Left cardiac atrium (tissue), 4 donors: ENCODE data around the gene GXYLT1. TPM values are rescaled to one million over a fixed set of nuclear protein-coding genes. Genes with fewer than 3 reads are reported as not detected.
"Not testable (repeated sequence)": the region's sequence is repeated elsewhere in the genome, so short reads cannot be mapped to it uniquely, and the experiment has no call there.

ENCODE experiments used
- ATAC-seq, 2 donors: fragments of 200-7000 bp; cut with Tn5 transposase; one replicate each; pipeline ENCODE4 v1.9.1; 2020; ENCODE audit warnings: mild to moderate bottlenecking in 2 of 2, moderate library complexity in 2 of 2
- DNase-seq: peaks from one replicate; pipeline ENCODE4 v3.0.0-alpha.2; 2020
- intact Hi-C, 2 donors: fragments of 100-400 bp; cut with DNase I; formaldehyde crosslinking; loops; one replicate each; pipeline versions ENCODE4 v1.14.1 to v1.15.1; 2022 to 2023
- long read RNA-seq: library from polyadenylated mRNA; unstranded; transcript quantifications from one replicate; pipeline ENCODE4 v2.0.0, GENCODE V29; 2021
- total RNA-seq, 2 donors: library from RNA; stranded (reverse); fragmentation: NEBNext Ultra II Directional; extraction: Animal tissue kit (Norgen Biotek cat#: 25700); gene quantifications; one replicate each; pipeline ENCODE4 v1.2.1, GENCODE V29; 2021
- donor health status: DM: no; HTN: yes; CAD: no.
- donor health status: DM: no; HTN: yes; CAD: no; lungs with severe emphysema.
- donor health status: DM: yes; HTN: yes; CAD: no.
- donor health status: Dilated cardiomyopathy.

GXYLT1 gene
- 1 to 10 TPM; 6.3 to 6.4 TPM for total RNA-seq
- long read RNA-seq, partial matches to known transcripts = 0 of 2 reads
- long read RNA-seq, other reads (novel, unspliced or antisense) = 1 of 2 reads

GRCh38 chr12:42144408-42145196 is at the start of gene GXYLT1:
GXYLT1 (minus strand) TSS chr12:42144874; CDS start chr12:42144646, 228 bp downstream.
- peak; percentile 97 to 99 for ATAC-seq
- intact Hi-C loops = loop anchor here (5.0 to 10.0 kb wide), 2 partner anchors 88 to 90 kb away; partner anchors contain the start of gene YAF2 (in 1 of the 2)
- peak; percentile 95 for DNase-seq

GRCh38 chr12:42192686-42193085 is 48.0 kb upstream of the GXYLT1 start:
- ATAC-seq (no peak), DNase-seq (no peak)
- intact Hi-C loops = no loop called here

- no peak for DNase-seq
- no peak for ATAC-seq
- intact Hi-C loops = no loop called here
Observed at GRCh38 chr12:42192258-42192657, 47.6 kb upstream of the GXYLT1 start.

- intact Hi-C loops = no loop called here
- DNase-seq = no peak
- ATAC-seq = no peak
Observed at GRCh38 chr12:42190376-42190775, 45.7 kb upstream of the GXYLT1 start.

GRCh38 chr12:42188275-42188674 is 43.6 kb upstream of the GXYLT1 start:
- ATAC-seq, intact Hi-C loops, DNase-seq: not testable (repeated sequence)

GRCh38 chr12:42187799-42188198 is 43.1 kb upstream of the GXYLT1 start:
- intact Hi-C loops = no loop called here
- no peak for ATAC-seq
- DNase-seq = no peak

DNA sequence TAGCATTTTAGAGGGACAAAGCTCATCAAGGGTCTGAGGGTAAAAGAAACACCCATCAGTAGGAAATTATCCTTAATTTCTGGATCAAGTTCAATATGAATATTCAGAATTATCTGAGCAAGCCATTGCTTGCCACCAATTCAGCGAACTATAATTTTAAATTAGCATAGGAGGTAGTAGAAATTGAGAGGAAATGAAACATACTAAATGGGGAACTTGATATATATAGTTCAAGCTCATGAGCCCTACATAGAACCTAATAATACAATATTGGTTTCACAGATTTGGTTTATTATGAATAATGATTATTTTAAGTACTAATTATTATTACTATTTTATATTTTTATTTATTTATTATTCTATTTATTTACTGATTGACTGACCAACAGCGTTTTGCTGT is 42.1 kb upstream of the GXYLT1 start:
- no peak for DNase-seq
- ATAC-seq = no peak
- intact Hi-C loops = no loop called here

DNA sequence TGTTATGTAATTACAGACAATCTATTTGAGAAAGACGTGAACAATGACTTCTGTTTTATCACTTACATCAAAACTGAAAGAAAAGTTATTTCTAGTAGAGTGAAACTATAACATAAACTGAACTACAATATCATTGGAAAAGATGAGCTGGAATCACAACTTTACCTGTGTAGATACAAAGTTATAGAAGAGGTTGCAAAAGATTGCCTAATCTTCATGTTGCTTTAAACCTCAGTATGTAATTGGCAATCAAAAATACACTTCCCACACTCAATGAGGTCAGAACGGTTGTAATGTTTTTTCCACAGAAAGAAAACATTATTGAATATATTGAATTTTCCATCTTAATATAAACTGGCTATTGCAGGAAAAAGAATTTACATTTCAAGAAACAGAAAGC is 37.7 kb upstream of the GXYLT1 start:
- intact Hi-C loops = no loop called here
- no peak for ATAC-seq
- DNase-seq = no peak

DNA sequence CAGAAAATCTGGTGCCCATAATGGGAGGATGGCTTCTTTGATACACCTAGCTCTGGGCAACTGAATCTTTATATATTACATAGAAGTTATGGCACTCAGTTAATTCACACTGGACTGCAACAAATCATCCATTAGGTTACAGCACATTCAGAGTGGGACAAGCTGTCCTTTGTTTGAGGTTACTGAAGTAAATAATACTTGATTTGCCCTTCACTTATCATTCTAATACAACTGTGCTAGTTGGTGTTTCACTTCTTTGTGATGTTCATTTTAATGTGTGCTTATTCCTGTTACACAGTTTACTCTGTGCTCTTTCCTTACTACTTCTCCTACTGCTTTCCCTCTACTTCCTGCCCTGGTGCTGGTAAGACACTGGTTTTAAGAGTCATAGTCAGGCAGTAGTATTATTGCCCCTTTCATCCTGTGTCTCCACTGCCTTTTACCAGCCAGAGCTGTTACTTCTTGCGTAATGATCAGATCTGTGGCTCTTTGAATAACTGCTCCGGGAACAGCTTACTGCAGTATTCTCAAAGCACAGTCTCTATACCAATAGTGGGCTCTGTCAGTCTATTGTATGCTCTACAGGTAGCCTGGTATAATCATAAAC is 36.4 kb upstream of the GXYLT1 start:
- ATAC-seq = no peak
- DNase-seq = no peak
- intact Hi-C loops = no loop called here

DNA sequence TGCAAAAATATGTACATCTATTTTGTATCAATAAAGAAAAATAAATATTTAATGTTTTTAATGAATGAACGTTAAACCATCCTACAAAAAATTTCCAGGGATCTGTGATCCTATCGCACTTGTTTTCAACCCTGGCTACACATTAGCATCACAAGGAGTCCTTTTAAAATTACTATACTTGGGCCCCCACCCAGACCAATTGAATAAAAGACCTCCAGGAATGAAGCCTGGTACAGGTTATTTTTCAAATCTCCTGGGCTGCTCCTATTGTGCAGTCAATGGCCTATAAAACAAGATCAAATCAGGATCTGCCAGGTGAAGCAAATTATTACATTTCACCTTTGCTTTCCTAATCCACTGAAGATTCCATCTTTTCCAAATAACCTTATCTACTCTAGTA is 33.4 kb upstream of the GXYLT1 start:
- DNase-seq = no peak
- ATAC-seq = no peak
- intact Hi-C loops = no loop called here

- DNase-seq (no peak), ATAC-seq (no peak)
- intact Hi-C loops = no loop called here
Observed at GRCh38 chr12:42174978-42175377, 30.3 kb upstream of the GXYLT1 start.

DNA sequence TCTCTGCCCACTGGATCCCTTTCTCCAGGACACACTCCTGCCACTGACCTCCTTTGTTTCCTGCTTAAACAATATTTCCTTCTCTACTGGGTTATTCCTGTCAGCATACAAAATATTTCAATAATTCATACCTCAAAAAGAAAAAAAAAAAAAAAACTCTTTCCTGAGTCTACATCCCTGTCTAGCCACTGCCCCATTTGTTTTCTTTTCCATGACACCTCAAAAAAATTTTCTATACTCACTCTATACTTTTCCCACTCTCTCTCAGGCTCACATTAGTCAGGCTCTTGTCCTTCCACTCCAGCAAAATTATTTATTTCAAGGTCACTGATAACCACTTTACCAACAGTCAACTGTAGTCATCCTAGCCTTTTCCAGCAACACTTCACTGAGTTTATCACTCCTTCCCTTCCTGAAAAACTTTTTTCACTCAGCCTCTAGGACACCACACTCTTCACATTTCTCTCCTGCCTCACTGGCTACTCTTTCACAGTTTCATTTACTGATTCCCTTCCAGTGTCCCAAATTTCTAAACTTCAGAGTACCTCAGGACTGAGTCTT is 29.4 kb upstream of the GXYLT1 start:
- intact Hi-C loops = no loop called here
- peak in 1 of 2 donors; percentile 66 for ATAC-seq
- no peak for DNase-seq

DNA sequence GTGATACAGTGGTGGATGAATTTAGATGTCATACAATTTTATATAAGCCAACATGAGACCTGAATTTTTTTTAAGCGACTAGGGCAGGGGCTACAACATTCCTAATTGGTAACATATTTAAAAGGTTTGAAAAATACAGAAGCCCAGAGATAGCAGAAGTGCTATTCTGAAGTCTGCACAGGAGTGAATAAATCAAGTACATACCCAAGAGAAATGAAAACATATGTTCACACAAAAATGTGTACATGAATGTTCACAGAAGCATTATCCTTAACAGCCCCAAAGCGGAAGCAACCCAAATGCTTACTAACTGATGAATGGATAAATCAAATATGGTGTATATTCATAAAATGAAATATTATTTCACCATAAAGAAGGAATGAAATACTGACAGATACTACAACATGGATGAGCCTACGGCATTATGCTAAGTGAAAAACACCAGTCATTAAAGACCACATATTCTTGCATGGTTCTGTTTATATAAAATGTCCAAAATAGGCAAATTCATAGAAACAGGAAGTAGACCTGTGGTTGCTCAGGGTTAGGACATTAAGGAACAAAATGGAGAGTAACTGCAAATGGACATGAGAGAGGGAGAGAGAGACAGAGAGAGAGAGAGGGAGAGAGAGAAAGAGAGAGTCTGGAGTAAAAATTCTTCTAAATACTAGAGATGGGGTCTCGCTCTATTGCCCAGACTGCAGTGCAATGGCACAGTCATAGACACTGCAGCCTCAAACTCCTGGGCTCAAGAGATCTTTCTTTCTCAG is 28.0 kb upstream of the GXYLT1 start:
- ATAC-seq (no peak), DNase-seq (no peak)
- intact Hi-C loops = no loop called here

- no peak for DNase-seq
- intact Hi-C loops = no loop called here
- ATAC-seq = no peak
Observed at GRCh38 chr12:42167711-42168110, 23.0 kb upstream of the GXYLT1 start.

- intact Hi-C loops = no loop called here
- DNase-seq (no peak), ATAC-seq (no peak)
Observed at GRCh38 chr12:42166501-42166900, 21.8 kb upstream of the GXYLT1 start.

GRCh38 chr12:42163913-42164312 is 19.2 kb upstream of the GXYLT1 start:
- intact Hi-C loops = no loop called here
- ATAC-seq = no peak
- DNase-seq = no peak

DNA sequence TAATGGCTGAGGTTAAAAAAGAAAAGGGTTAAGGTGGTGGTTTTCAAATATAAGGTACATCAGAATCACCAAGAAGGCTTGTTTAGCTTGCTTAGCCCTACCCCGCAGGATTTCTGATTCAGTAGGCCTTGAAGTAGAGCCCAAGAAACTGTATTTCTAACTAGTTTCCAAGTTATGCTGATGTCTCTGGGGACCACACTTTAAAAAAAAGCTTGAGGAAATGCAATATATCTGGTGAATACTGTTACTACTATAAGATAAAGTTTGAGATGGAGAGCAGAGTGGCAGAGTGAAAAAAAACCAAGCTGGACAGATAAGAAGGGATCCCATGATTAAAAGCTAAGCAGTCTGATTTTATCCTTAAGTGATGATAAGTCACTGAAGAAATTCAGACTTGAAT is 18.3 kb upstream of the GXYLT1 start:
- intact Hi-C loops = no loop called here
- ATAC-seq = peak in 1 of 2 donors; percentile 19
- DNase-seq = no peak

DNA sequence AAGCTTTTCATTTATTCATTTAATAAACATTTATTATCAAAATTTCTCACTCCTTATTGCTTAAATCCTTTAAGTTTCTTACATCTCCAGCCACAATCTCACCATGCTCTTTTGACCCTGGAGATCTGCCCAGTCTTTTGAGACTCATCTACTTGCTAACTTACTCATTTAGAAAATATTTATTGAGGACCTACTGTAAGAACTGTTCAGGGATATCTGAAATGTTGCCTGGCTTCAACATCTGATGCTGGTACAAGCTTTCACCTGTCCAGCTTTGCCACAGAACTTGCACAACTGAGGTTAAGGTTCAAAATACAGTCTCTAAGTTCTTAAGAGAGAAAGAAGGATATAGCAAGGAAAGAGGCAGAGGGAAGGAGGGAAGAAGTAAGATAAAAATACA is 17.5 kb upstream of the GXYLT1 start:
- ATAC-seq (peak in 1 of 2 donors; percentile 49), DNase-seq (no peak)
- intact Hi-C loops = no loop called here

DNA sequence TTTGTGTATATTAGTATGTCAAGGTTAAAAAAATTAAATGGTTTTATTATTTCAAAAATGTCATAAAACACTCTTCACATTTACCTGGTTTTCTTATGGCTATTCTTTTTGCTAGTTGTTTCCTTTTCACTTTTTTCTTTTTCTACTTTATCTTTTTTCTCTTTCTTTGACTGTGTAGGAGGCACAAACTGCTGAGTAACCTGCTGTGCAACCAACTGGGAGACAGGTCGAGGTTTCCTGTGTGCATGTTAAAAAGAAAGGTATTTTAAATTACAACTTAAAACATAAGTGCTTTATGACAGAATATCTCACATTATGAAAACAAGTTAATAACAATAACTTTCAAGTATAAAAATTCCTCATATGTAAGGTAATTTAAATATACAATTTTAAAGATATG is 16.9 kb upstream of the GXYLT1 start:
- intact Hi-C loops = no loop called here

DNA sequence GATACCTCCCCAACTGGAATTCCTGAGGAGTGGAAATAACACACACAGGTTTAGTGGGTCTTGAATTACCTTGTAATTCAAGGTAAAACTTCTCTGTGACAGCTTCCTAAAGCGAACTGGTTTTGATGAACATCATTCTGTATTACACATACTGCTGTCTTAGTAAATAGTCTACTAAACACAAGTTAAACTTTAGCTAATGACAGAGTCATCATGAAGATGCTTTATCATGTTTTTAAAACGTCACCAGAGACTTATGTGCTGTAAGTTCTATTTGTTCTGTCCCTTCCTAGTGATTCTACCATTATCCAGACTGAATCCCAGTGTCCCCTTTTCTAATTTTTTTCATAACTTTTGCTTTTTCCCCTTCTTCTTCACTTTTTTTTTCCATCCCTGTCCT is 11.6 kb upstream of the GXYLT1 start:
- ATAC-seq = no peak
- intact Hi-C loops = no loop called here

More for the DNA sequence above, 16.9 kb upstream of the GXYLT1 start:
- DNase-seq (no peak), ATAC-seq (peak in 1 of 2 donors; percentile 35)

More for the DNA sequence above, 11.6 kb upstream of the GXYLT1 start:
- DNase-seq = no peak
